GM10266 (cell line): ENCODE data around the gene PIGQ.

Experiments
- DNase-seq: peaks from one replicate; pipeline ENCODE4 v3.0.0; 2012; ENCODE audit errors: extremely low spot score
- CTCF ChIP-seq: IDR thresholded peaks from 2 replicates; pipeline ENCODE4 v1.5.1; 2012; ENCODE audit warnings: mild to moderate bottlenecking, low read depth; ENCODE audit not compliant: control insufficient read depth, insufficient read depth; ENCODE audit errors: missing control alignments

Gene PIGQ

GRCh38 chr16:572865-573650 is 3.3 kb downstream of the PIGQ start:
- TF ChIP-seq CTCF, result no peak
- DNase-seq, result no peak

GRCh38 chr16:574021-574760 is 4.4 kb downstream of the PIGQ start:
- no peak for TF ChIP-seq CTCF

GRCh38 chr16:575354-576196 is 5.8 kb downstream of the PIGQ start:
- no peak for TF ChIP-seq CTCF
- DNase-seq, result no peak

More at GRCh38 chr16:574021-574760, 4.4 kb downstream of the PIGQ start:
- DNase-seq, result no peak

- TF ChIP-seq CTCF, result no peak
- DNase-seq, result no peak
Observed at GRCh38 chr16:576197-576822, 6.5 kb downstream of the PIGQ start.

GRCh38 chr16:576823-577201 is 7.0 kb downstream of the PIGQ start:
- no peak for DNase-seq
- TF ChIP-seq CTCF, result peak; percentile 6

GRCh38 chr16:577796-578195 is 8.0 kb downstream of the PIGQ start:
- DNase-seq, result no peak
- TF ChIP-seq CTCF, result no peak
